HepG2 (cell line): ENCODE results near the gene CELF4. TPM values are rescaled to one million over a fixed set of nuclear protein-coding genes. Genes with fewer than 3 reads are reported as not detected.
A peak's percentile ranks its signal among the peaks of the same experiment; 100 is the strongest.

Source experiments
- ATF1 ChIP-seq: IDR thresholded peaks from 2 replicates; pipeline ENCODE4 v1.6.1; 2016; ENCODE audit warnings: mild to moderate bottlenecking, control low read depth
- CBX1 ChIP-seq: IDR thresholded peaks from one replicate; pipeline ENCODE4 v1.6.1; 2016; ENCODE audit warnings: antibody characterized with exemption, low read depth
- CHD2 ChIP-seq: IDR thresholded peaks from 2 replicates; pipeline ENCODE4 v1.6.1; 2011; ENCODE audit warnings: low read depth, low read length, improper control_type of control experiment
- DPF2 ChIP-seq: sonication (generic); formaldehyde crosslinking; IDR thresholded peaks from 2 replicates; pipeline ENCODE4 v1.4.0; 2020; ENCODE audit warnings: mild to moderate bottlenecking, low read depth, missing genetic modification reagents, borderline replicate concordance
- EED ChIP-seq: sonication (generic); formaldehyde crosslinking; IDR thresholded peaks from 2 replicates; pipeline ENCODE4 v1.5.0; 2020; ENCODE audit warnings: mild to moderate bottlenecking, missing genetic modification reagents
- EHMT2 ChIP-seq: fragments of 200-600 bp; sonication (generic); IDR thresholded peaks from 2 replicates; pipeline ENCODE4 v1.7.0; 2017; ENCODE audit warnings: antibody characterized with exemption, low read depth, low read length, borderline replicate concordance
- FOXK2 ChIP-seq: fragments of 450-650 bp; IDR thresholded peaks from 2 replicates; pipeline ENCODE4 v1.6.1; 2016
- HDAC2 ChIP-seq: sonication (generic); formaldehyde crosslinking; IDR thresholded peaks from 2 replicates; pipeline ENCODE4 v1.4.0; 2020; ENCODE audit warnings: missing genetic modification reagents
- HES4 ChIP-seq: sonication (generic); formaldehyde crosslinking; IDR thresholded peaks from 2 replicates; pipeline ENCODE4 v1.9.0; 2021; ENCODE audit warnings: mild to moderate bottlenecking, missing genetic modification reagents, borderline replicate concordance
- JUNB ChIP-seq: sonication (generic); formaldehyde crosslinking; IDR thresholded peaks from 2 replicates; pipeline ENCODE4 v1.8.0; 2022; ENCODE audit warnings: missing genetic modification reagents, mild to moderate bottlenecking, borderline replicate concordance
- NONO ChIP-seq, 2 experiments: fragments of 450-650 bp in 1 of 2; sonication (generic) in 1 of 2; formaldehyde crosslinking in 1 of 2; IDR thresholded peaks in 1 of 2; conservative IDR thresholded peaks in 1 of 2; 2 replicates each; pipeline versions ENCODE4 v1.6.1 to v1.8.0; 2017 to 2022; ENCODE audit warnings: mild to moderate bottlenecking in 1 of 2, missing genetic modification reagents in 1 of 2, moderate library complexity in 1 of 2
- PHF20 ChIP-seq: sonication (generic); formaldehyde crosslinking; IDR thresholded peaks from 2 replicates; pipeline ENCODE4 v1.5.0; 2020; ENCODE audit warnings: mild to moderate bottlenecking, missing genetic modification reagents
- PPARG ChIP-seq: conservative IDR thresholded peaks from 2 replicates; pipeline ENCODE4 v1.6.1; 2016; ENCODE audit warnings: missing biosample characterization, missing genetic modification reagents
- RAD51 ChIP-seq: fragments of 450-650 bp; IDR thresholded peaks from 2 replicates; pipeline ENCODE4 v1.6.1; 2016; ENCODE audit warnings: borderline replicate concordance
- SMARCE1 ChIP-seq: fragments of 450-650 bp; IDR thresholded peaks from 2 replicates; pipeline ENCODE4 v1.6.1; 2017; ENCODE audit warnings: borderline replicate concordance
- SMC3 ChIP-seq: IDR thresholded peaks from 2 replicates; pipeline ENCODE4 v1.6.1; 2011; ENCODE audit warnings: low read length, improper control_type of control experiment
- SNAPC2 ChIP-seq: sonication (generic); formaldehyde crosslinking; IDR thresholded peaks from 2 replicates; pipeline ENCODE4 v1.8.1; 2022; ENCODE audit warnings: mild to moderate bottlenecking, missing genetic modification reagents
- SP1 ChIP-seq, 2 experiments: fragments of 450-650 bp in 1 of 2; sonication (generic) in 1 of 2; formaldehyde crosslinking in 1 of 2; IDR thresholded peaks; 2 replicates each; pipeline versions ENCODE4 v1.4.0 to v1.6.1; 2016 to 2020; ENCODE audit warnings: missing genetic modification reagents in 1 of 2
- ZBTB8A ChIP-seq: sonication (generic); formaldehyde crosslinking; IDR thresholded peaks from 2 replicates; pipeline ENCODE4 v1.4.0; 2020; ENCODE audit warnings: mild to moderate bottlenecking, low read depth, missing genetic modification reagents, borderline replicate concordance
- ZNF124 ChIP-seq: sonication (generic); formaldehyde crosslinking; IDR thresholded peaks from 2 replicates; pipeline ENCODE4 v1.4.0; 2020; ENCODE audit warnings: missing genetic modification reagents
- ZNF234 ChIP-seq: sonication (generic); formaldehyde crosslinking; conservative IDR thresholded peaks from 2 replicates; pipeline ENCODE4 v1.5.1; 2020; ENCODE audit warnings: mild to moderate bottlenecking, missing genetic modification reagents
- ZNF567 ChIP-seq: sonication (generic); formaldehyde crosslinking; IDR thresholded peaks from 2 replicates; pipeline ENCODE4 v1.8.1; 2023; ENCODE audit warnings: mild to moderate bottlenecking, missing genetic modification reagents, borderline replicate concordance
- ZNF792 ChIP-seq: IDR thresholded peaks from 2 replicates; pipeline ENCODE4 v1.6.1; 2016
- ZNF879 ChIP-seq: sonication (generic); formaldehyde crosslinking; IDR thresholded peaks from 2 replicates; pipeline ENCODE4 v1.8.1; 2023; ENCODE audit warnings: missing genetic modification reagents
- ZSCAN25 ChIP-seq: sonication (generic); formaldehyde crosslinking; IDR thresholded peaks from 2 replicates; pipeline ENCODE4 v1.8.0; 2022; ENCODE audit warnings: mild to moderate bottlenecking, missing genetic modification reagents
- ZSCAN5A ChIP-seq: sonication (generic); formaldehyde crosslinking; IDR thresholded peaks from 2 replicates; pipeline ENCODE4 v1.8.0; 2022; ENCODE audit warnings: mild to moderate bottlenecking, missing genetic modification reagents, borderline replicate concordance
- polyA plus RNA-seq, 8 experiments: library from polyadenylated mRNA; depleted of rRNA in 3 of 8; stranded (reverse) in 7 of 8; unstranded in 1 of 8; fragments of >200 nt; fragmentation: Illumina TruSeq in 4 of 8; extraction: Trizol in 4 of 8; gene quantifications; 2 replicates each; pipeline versions ENCODE4 v1.2.1 to v1.2.3, GENCODE V29; 2011 to 2016; ENCODE audit warnings: low read depth in 4 of 8, missing spikeins in 1 of 8, mixed read lengths in 1 of 8; ENCODE audit not compliant: insufficient read depth in 1 of 8
- total RNA-seq, 5 experiments: library from RNA; depleted of rRNA; stranded (reverse); fragments of >200 nt; fragmentation: Illumina TruSeq; extraction: Trizol; gene quantifications; 2 replicates each; pipeline ENCODE4 v1.2.3, GENCODE V29; 2016; ENCODE audit warnings: low read depth in 1 of 5
- TF ChIP-seq, protein P1 (sequence below): sonication (generic); formaldehyde crosslinking; conservative IDR thresholded peaks from 2 replicates; pipeline ENCODE4 v1.8.1; 2023; ENCODE audit warnings: missing genetic modification reagents
- TF ChIP-seq, protein P2 (sequence below): sonication (generic); formaldehyde crosslinking; IDR thresholded peaks from 2 replicates; pipeline ENCODE4 v1.5.0; 2020; ENCODE audit warnings: mild to moderate bottlenecking, missing genetic modification reagents

Gene CELF4
- total and polyA plus RNA-seq, 2 of the 13 experiments (the other 11 are each of a cell fraction or from before 2014, with no cell fraction given): not detected

DNA sequence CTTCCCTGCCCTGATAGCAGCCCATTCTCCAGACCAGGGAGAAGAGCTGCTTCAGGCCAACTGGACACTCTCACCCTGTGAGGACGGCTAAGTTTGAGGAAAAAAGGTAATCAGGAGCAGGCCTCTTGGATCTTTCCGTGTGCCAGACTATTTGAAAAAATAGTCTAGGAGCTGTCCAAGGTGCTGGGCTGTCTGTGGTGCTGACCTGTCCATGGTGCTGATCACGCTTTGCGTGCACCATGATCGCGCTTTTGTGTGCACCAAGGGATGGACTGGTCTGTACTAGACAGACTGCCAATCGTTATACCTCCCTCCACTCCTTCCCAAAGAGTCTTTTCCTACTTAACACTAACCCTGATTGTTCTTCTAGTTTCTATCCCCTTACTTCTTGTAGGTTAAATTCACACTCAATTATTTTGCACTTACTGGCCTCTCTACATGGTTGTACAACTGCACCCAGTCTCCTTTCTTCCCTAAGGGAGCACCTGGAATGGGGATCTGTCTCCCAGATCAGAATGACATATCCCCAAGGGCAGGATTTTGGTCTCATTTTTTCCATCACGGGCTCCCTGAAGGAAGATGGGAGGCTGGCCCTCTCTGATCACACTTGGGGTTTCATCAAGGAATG, 295.4 kb downstream of the CELF4 start (continued):
- TF ChIP-seq PHF20 (CRISPR knock-in tag) (peak; percentile 90), ZSCAN25 (CRISPR knock-in tag) (peak; percentile 97), ZBTB8A (CRISPR knock-in tag) (peak; percentile 95), EHMT2 (peak; percentile 100), RAD51 (no peak), HES4 (CRISPR knock-in tag) (peak; percentile 100), ZNF879 (CRISPR knock-in tag) (peak; percentile 100), SP1 (IDR thresholded peaks at IDR 0.05) (no peak), SP1 (CRISPR knock-in tag; IDR thresholded peaks at IDR 0.05) (peak; percentile 86), HDAC2 (CRISPR knock-in tag) (peak; percentile 99), ZNF124 (CRISPR knock-in tag) (peak; percentile 100), ZNF792 (CRISPR knock-in tag) (peak; percentile 100), SMARCE1 (no peak), SNAPC2 (peak; percentile 99), ZNF567 (CRISPR knock-in tag) (peak; percentile 99), CBX1 (no peak), FOXK2 (no peak), SMC3 (no peak), JUNB (CRISPR knock-in tag) (peak; percentile 98), CHD2 (no peak), PPARG (CRISPR knock-in tag) (peak; percentile 97), ZSCAN5A (peak; percentile 100), DPF2 (CRISPR knock-in tag) (0 out of 2 replicates have a peak, but pooled peaks have one; percentile 32), NONO (IDR thresholded peaks at IDR 0.05) (no peak), NONO (CRISPR knock-in tag; conservative IDR thresholded peaks at IDR 0.05) (peak; percentile 48), ATF1 (peak; percentile 24; the same call in 1 of the 2 replicates), ZNF234 (peak; percentile 100), EED (CRISPR knock-in tag) (peak; percentile 100)
- TF ChIP-seq, protein P1, sequence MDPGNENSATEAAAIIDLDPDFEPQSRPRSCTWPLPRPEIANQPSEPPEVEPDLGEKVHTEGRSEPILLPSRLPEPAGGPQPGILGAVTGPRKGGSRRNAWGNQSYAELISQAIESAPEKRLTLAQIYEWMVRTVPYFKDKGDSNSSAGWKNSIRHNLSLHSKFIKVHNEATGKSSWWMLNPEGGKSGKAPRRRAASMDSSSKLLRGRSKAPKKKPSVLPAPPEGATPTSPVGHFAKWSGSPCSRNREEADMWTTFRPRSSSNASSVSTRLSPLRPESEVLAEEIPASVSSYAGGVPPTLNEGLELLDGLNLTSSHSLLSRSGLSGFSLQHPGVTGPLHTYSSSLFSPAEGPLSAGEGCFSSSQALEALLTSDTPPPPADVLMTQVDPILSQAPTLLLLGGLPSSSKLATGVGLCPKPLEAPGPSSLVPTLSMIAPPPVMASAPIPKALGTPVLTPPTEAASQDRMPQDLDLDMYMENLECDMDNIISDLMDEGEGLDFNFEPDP (CRISPR knock-in tag): peak; percentile 100
- TF ChIP-seq, protein P2, sequence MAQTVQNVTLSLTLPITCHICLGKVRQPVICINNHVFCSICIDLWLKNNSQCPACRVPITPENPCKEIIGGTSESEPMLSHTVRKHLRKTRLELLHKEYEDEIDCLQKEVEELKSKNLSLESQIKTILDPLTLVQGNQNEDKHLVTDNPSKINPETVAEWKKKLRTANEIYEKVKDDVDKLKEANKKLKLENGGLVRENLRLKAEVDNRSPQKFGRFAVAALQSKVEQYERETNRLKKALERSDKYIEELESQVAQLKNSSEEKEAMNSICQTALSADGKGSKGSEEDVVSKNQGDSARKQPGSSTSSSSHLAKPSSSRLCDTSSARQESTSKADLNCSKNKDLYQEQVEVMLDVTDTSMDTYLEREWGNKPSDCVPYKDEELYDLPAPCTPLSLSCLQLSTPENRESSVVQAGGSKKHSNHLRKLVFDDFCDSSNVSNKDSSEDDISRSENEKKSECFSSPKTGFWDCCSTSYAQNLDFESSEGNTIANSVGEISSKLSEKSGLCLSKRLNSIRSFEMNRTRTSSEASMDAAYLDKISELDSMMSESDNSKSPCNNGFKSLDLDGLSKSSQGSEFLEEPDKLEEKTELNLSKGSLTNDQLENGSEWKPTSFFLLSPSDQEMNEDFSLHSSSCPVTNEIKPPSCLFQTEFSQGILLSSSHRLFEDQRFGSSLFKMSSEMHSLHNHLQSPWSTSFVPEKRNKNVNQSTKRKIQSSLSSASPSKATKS (CRISPR knock-in tag): peak; percentile 100
